K562 (cell line): ENCODE measurements around the gene SNX20. TPM values are rescaled to one million over a fixed set of nuclear protein-coding genes. Genes with fewer than 3 reads are reported as not detected.

ENCODE experiments used
- ATAC-seq: fragments of 200-7000 bp; cut with Tn5 transposase; 3 replicates; pipeline ENCODE4 v1.9.1; 2020; ENCODE audit warnings: moderate library complexity
- BruUV-seq: library from RNA; stranded (reverse); fragments of 400-500 nt; replicated peaks from 2 replicates; lab custom pipeline; 2021; lab: Mats Ljungman, UMichigan
- CTCF ChIA-PET: fragments of 300-600 bp; formaldehyde crosslinking; extraction: SDS; loops from one replicate; lab custom pipeline; 2021; ENCODE audit warnings: low intra/inter-chr PET ratio; lab: Yijun Ruan, JAX
- POLR2A ChIA-PET: fragments of 300-600, 350-650 bp; sonication (Branson Sonifier 250); formaldehyde crosslinking; extraction: SDS; loops from one replicate; lab custom pipeline; 2021; ENCODE audit warnings: antibody characterized with exemption, inconsistent platforms; lab: Yijun Ruan, JAX
- DNase-seq, 4 experiments: peaks; one replicate each; pipeline versions ENCODE4 v3.0.0 to v3.0.0-alpha.2; 2011 to 2018; ENCODE audit warnings: low spot score in 3 of 4, mixed read lengths in 3 of 4; ENCODE audit errors: extremely low read depth in 1 of 4
- FAIRE-seq: peaks from 2 replicates; lab custom pipeline; 2011; peaks lifted over from hg19 to GRCh38; lab: Jason Lieb, UNC
- H2AFZ ChIP-seq: 2 replicates; pipeline ENCODE4 v1.6.0; 2011; ENCODE audit warnings: low read depth, low read length, control low read depth, inconsistent platforms
- H3K27ac ChIP-seq: fragments of 200-600 bp; 3 replicates; pipeline ENCODE4 v1.8.0; 2011; ENCODE audit warnings: low read depth, mild to moderate bottlenecking, control low read depth, inconsistent platforms, low read length, moderate library complexity, mixed read lengths; ENCODE audit errors: extremely low read depth
- H3K27me3 ChIP-seq, 2 experiments: fragments of 300-600 bp in 1 of 2; 2 replicates in 1 of 2; 3 replicates in 1 of 2; pipeline versions ENCODE4 v1.6.0 to v1.8.0; 2011; ENCODE audit warnings: inconsistent platforms in 2 of 2, low read length in 2 of 2, mild to moderate bottlenecking in 1 of 2, mixed read lengths in 1 of 2, moderate library complexity in 1 of 2; ENCODE audit not compliant: control insufficient read depth in 2 of 2, insufficient read depth in 2 of 2
- H3K36me3 ChIP-seq: fragments of 300-600 bp; 3 replicates; pipeline ENCODE4 v1.8.0; 2011; ENCODE audit warnings: mild to moderate bottlenecking, low read length, inconsistent platforms; ENCODE audit not compliant: control insufficient read depth, insufficient read depth
- H3K4me1 ChIP-seq, 2 experiments: fragments of 200-600 bp in 1 of 2; replicated peaks in 1 of 2; 2 replicates in 1 of 2; 3 replicates in 1 of 2; pipeline versions ENCODE4 v1.5.1 to v1.8.0; 2011; ENCODE audit warnings: inconsistent platforms in 2 of 2, low read length in 2 of 2, mild to moderate bottlenecking in 1 of 2, mixed read lengths in 1 of 2, moderate library complexity in 1 of 2; ENCODE audit not compliant: control insufficient read depth in 2 of 2, insufficient read depth in 2 of 2
- H3K4me2 ChIP-seq: 2 replicates; pipeline ENCODE4 v1.6.1; 2011; ENCODE audit warnings: low read length, control low read depth, inconsistent platforms, mixed read lengths; ENCODE audit not compliant: insufficient read depth
- H3K4me3 ChIP-seq: fragments of 200-600 bp; sonication (generic), shearing (Covaris generic); 2 replicates; pipeline ENCODE4 v1.5.1; 2016; ENCODE audit warnings: control low read depth, inconsistent platforms
- H3K79me2 ChIP-seq: fragments of 200-600 bp; 3 replicates; pipeline ENCODE4 v1.8.0; 2011; ENCODE audit warnings: low read length, inconsistent platforms; ENCODE audit not compliant: control insufficient read depth, insufficient read depth
- H3K9ac ChIP-seq, 2 experiments: 2 replicates each; pipeline versions ENCODE4 v1.6.0 to v1.6.1; 2011; ENCODE audit warnings: low read depth in 2 of 2, low read length in 2 of 2, control low read depth in 1 of 2, inconsistent platforms in 1 of 2, mild to moderate bottlenecking in 1 of 2, mixed read lengths in 1 of 2; ENCODE audit not compliant: insufficient read depth in 1 of 2
- H3K9me1 ChIP-seq: one replicate; pipeline ENCODE4 v1.6.0; 2011; ENCODE audit warnings: inconsistent platforms, mild to moderate bottlenecking, low read length, moderate library complexity; ENCODE audit not compliant: control insufficient read depth, insufficient read depth
- H3K9me3 ChIP-seq: replicated peaks from 2 replicates; pipeline ENCODE4 v1.5.1; 2011; ENCODE audit warnings: low read depth, low read length, inconsistent platforms; ENCODE audit not compliant: control insufficient read depth, insufficient read depth
- H4K20me1 ChIP-seq: replicated peaks from 2 replicates; pipeline ENCODE4 v1.6.1; 2011; ENCODE audit warnings: low read length, inconsistent platforms, mixed read lengths; ENCODE audit not compliant: control insufficient read depth, insufficient read depth
- CREB3L1 ChIP-seq: fragments of 450-650 bp; IDR thresholded peaks from 2 replicates; pipeline ENCODE4 v1.6.1; 2014; ENCODE audit warnings: low read depth, mild to moderate bottlenecking, moderate library complexity, borderline replicate concordance
- DDX20 ChIP-seq: fragments of 450-650 bp; IDR thresholded peaks from 2 replicates; pipeline ENCODE4 v1.6.1; 2016; ENCODE audit warnings: missing genetic modification characterization, low read depth, mild to moderate bottlenecking, missing compliant biosample characterization, moderate library complexity
- DNMT1 ChIP-seq: fragments of 450-650 bp; IDR thresholded peaks from 2 replicates; pipeline ENCODE4 v1.6.1; 2016; ENCODE audit warnings: antibody characterized with exemption, mild to moderate bottlenecking
- RBM17 ChIP-seq: fragments of 200-400 bp; formaldehyde crosslinking; IDR thresholded peaks from 2 replicates; pipeline ENCODE4 v1.6.1; 2017; ENCODE audit warnings: low read depth, mild to moderate bottlenecking, low read length, borderline replicate concordance
- RCOR1 ChIP-seq, 2 experiments: IDR thresholded peaks; 2 replicates each; pipeline ENCODE4 v1.6.1; 2012; ENCODE audit warnings: low read depth in 2 of 2, low read length in 2 of 2, borderline replicate concordance in 1 of 2, improper control_type of control experiment in 1 of 2
- SAFB ChIP-seq: fragments of 200-400 bp; formaldehyde crosslinking; IDR thresholded peaks from 2 replicates; pipeline ENCODE4 v1.6.1; 2017; ENCODE audit warnings: low read depth, low read length, borderline replicate concordance
- SMARCE1 ChIP-seq: fragments of 450-650 bp; IDR thresholded peaks from 2 replicates; pipeline ENCODE4 v1.7.1; 2016; ENCODE audit warnings: mild to moderate bottlenecking
- SMC3 ChIP-seq: conservative IDR thresholded peaks from 2 replicates; pipeline ENCODE4 v1.6.1; 2011; ENCODE audit warnings: low read depth, low read length, improper control_type of control experiment; ENCODE audit not compliant: insufficient read depth
- SRSF7 ChIP-seq: fragments of 200-400 bp; formaldehyde crosslinking; optimal IDR thresholded peaks from 2 replicates; pipeline ENCODE3; 2017; ENCODE audit warnings: mild to moderate bottlenecking, low read depth, low read length
- TCF7L2 ChIP-seq: fragments of 150-350 bp; IDR thresholded peaks from 2 replicates; pipeline ENCODE4 v1.6.1; 2016; ENCODE audit warnings: low read depth, mild to moderate bottlenecking, low read length, moderate library complexity
- ZNF507 ChIP-seq: conservative IDR thresholded peaks from 2 replicates; pipeline ENCODE4 v1.6.1; 2017; ENCODE audit warnings: missing genetic modification characterization, missing compliant biosample characterization
- ZNF780A ChIP-seq: fragments of 250-450 bp; sonication (Bioruptor Pico); IDR thresholded peaks from 2 replicates; pipeline ENCODE4 v1.5.0; 2021; ENCODE audit warnings: mild to moderate bottlenecking
- WGBS: fragments of 100-300 bp; shearing (Covaris generic); methylation state at CpG from one replicate; pipeline ENCODE4 v1.1.6; 2016; ENCODE audit warnings: low coverage, mixed read lengths; ENCODE audit not compliant: insufficient coverage; ENCODE audit errors: missing lambda C conversion rate; 5-methylcytosine and 5-hydroxymethylcytosine counted together
- in situ Hi-C: fragments of 300-500 bp; cut with MboI; formaldehyde crosslinking; loops from 4 replicates; pipeline ENCODE4 v1.15.0; 2018; ENCODE audit warnings: inconsistent platforms, mixed read lengths
- intact Hi-C: fragments of 100-400 bp; cut with micrococcal nuclease; formaldehyde crosslinking; loops from 2 replicates; pipeline ENCODE4 v1.14.2; 2022
- polyA plus RNA-seq, 8 experiments: library from polyadenylated mRNA; depleted of rRNA in 4 of 8; stranded (reverse) in 5 of 8; unstranded in 3 of 8; fragments of >200 nt; fragmentation: Nextera tagmentation in 2 of 8; fragmentation: Illumina TruSeq in 1 of 8; extraction: Ambion mirVana in 2 of 8; extraction: Trizol in 1 of 8; gene quantifications; 2 replicates each; pipeline versions ENCODE4 v1.2.1 to v1.2.3, GENCODE V29; 2011 to 2014; ENCODE audit warnings: inconsistent platforms in 1 of 8, missing spikeins in 1 of 8
- total RNA-seq, 7 experiments: library from RNA; depleted of rRNA in 6 of 7; stranded (reverse); fragments of >200 nt in 6 of 7; fragmentation: Illumina TruSeq in 2 of 7; extraction: Trizol in 2 of 7; gene quantifications; 2 replicates each; pipeline versions ENCODE4 v1.2.1 to v1.2.3, GENCODE V29; 2011 to 2021; ENCODE audit warnings: low replicate concordance in 1 of 7
- TF ChIP-seq, protein P1 (sequence below): fragments of 250-450 bp; sonication (Bioruptor Pico); IDR thresholded peaks from 2 replicates; pipeline ENCODE4 v1.8.0; 2021; ENCODE audit warnings: moderate library complexity, mild to moderate bottlenecking, inconsistent platforms

Gene SNX20
- total and polyA plus RNA-seq, 9 of the 15 experiments (the other 6 are each of a cell fraction or from before 2014, with no cell fraction given) = 0.04 to 0.07 TPM; not detected in 7

- Histone ChIP-seq H3K4me1 (no peaks in the 10 kb centered on the region), H2AFZ (no peak overlapping the region), H3K9me3 (peaks cover 3% of the 10 kb centered on the region; the same call in 1 of the 2 replicates), H3K9ac (no peak overlapping the region), H4K20me1 (no peaks in the 10 kb centered on the region), H3K27me3 (peaks cover 0 to 20% of the 10 kb centered on the region in 2 experiments; a peak in 2 of 5 replicates), H3K4me2 (no peak overlapping the region), H3K9me1 (no peaks in the 10 kb centered on the region), H3K79me2 (no peaks in the 10 kb centered on the region), H3K36me3 (no peaks in the 10 kb centered on the region), H3K27ac (no peak overlapping the region), H3K4me3 (no peak overlapping the region)
- ChIA-PET CTCF (no interaction called here), POLR2A (interaction anchor here (1.2 kb wide), 1 partner anchor 10 kb away, joined by 4 read pairs; no protein-coding TSS in a partner anchor)
- DNase-seq (no peak), ATAC-seq (no peak), FAIRE-seq (no peak)
- no peak for TF ChIP-seq ZNF780A (CRISPR knock-in tag)
- no peak for TF ChIP-seq RCOR1 (IDR thresholded peaks at IDR 0.05; ENCODE audit: borderline replicate concordance in 1 of 2, low read depth in 2 of 2, low read length in 2 of 2)
- TF ChIP-seq ZNF507 (tag) = no peak
- no peak for TF ChIP-seq RBM17
- no peak for TF ChIP-seq SMARCE1
- TF ChIP-seq DDX20 (tag) = no peak
- no peak for TF ChIP-seq SMC3
- no peak for TF ChIP-seq SAFB
- TF ChIP-seq, protein P1, sequence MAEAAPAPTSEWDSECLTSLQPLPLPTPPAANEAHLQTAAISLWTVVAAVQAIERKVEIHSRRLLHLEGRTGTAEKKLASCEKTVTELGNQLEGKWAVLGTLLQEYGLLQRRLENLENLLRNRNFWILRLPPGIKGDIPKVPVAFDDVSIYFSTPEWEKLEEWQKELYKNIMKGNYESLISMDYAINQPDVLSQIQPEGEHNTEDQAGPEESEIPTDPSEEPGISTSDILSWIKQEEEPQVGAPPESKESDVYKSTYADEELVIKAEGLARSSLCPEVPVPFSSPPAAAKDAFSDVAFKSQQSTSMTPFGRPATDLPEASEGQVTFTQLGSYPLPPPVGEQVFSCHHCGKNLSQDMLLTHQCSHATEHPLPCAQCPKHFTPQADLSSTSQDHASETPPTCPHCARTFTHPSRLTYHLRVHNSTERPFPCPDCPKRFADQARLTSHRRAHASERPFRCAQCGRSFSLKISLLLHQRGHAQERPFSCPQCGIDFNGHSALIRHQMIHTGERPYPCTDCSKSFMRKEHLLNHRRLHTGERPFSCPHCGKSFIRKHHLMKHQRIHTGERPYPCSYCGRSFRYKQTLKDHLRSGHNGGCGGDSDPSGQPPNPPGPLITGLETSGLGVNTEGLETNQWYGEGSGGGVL (CRISPR knock-in tag) = no peak
- no peak for TF ChIP-seq TCF7L2
- TF ChIP-seq SRSF7 = no peak
- TF ChIP-seq DNMT1 = no peak
- TF ChIP-seq CREB3L1 = no peak
- intact Hi-C loops (no loop called here), in situ Hi-C loops (no loop called here)
- 3% methylated on average over 9 of the region's 9 CpGs for WGBS
- no TSS peak for BruUV-seq
Observed at GRCh38 chr16:50676684-50677225, 4.4 kb downstream of the SNX20 start.
